GM12891 (cell line): ENCODE data around the gene ZRANB3.

Experiments used
- POLR2A ChIP-seq: IDR thresholded peaks from 2 replicates; pipeline ENCODE4 v1.6.1; 2011; ENCODE audit warnings: low read depth, low read length, control low read depth
- POLR2AphosphoS5 ChIP-seq: IDR thresholded peaks from 2 replicates; pipeline ENCODE4 v1.6.1; 2011; ENCODE audit warnings: low read depth, low read length, control low read depth
- POU2F2 ChIP-seq: IDR thresholded peaks from 2 replicates; pipeline ENCODE4 v1.6.1; 2011; ENCODE audit warnings: low read depth, mild to moderate bottlenecking, control low read depth, low read length, moderate library complexity

- no peak for TF ChIP-seq POLR2A
- TF ChIP-seq POLR2AphosphoS5 = no peak
- TF ChIP-seq POU2F2 = no peak
These were observed 341.9 kb downstream of the ZRANB3 start for GRCh38 chr2:135189148-135189547.
